Endothelial cell of umbilical vein (primary cell): ENCODE data around the gene DOCK4.

Experiments
- EZH2 ChIP-seq: IDR thresholded peaks from 2 replicates; pipeline ENCODE4 v1.6.1; 2012; ENCODE audit warnings: borderline replicate concordance, low read depth, mild to moderate bottlenecking, moderate library complexity, low read length, inconsistent platforms; ENCODE audit not compliant: severe bottlenecking
- FOS ChIP-seq: IDR thresholded peaks from 2 replicates; pipeline ENCODE4 v1.6.1; 2011; ENCODE audit warnings: mild to moderate bottlenecking, low read length, moderate library complexity, borderline replicate concordance; ENCODE audit not compliant: insufficient read depth
- JUN ChIP-seq: IDR thresholded peaks from 2 replicates; pipeline ENCODE4 v1.6.1; 2011; ENCODE audit warnings: borderline replicate concordance, low read depth; ENCODE audit not compliant: insufficient read length, insufficient read depth
- MYC ChIP-seq: IDR thresholded peaks from one replicate; pipeline ENCODE4 v1.6.1; 2011; ENCODE audit warnings: mild to moderate bottlenecking, low read depth, low read length
- POLR2A ChIP-seq: IDR thresholded peaks from 2 replicates; pipeline ENCODE4 v1.6.1; 2012; ENCODE audit warnings: low read depth, mild to moderate bottlenecking, control low read depth, low read length
- POLR2AphosphoS5 ChIP-seq: IDR thresholded peaks from 2 replicates; pipeline ENCODE4 v1.6.1; 2012; ENCODE audit warnings: low read depth, mild to moderate bottlenecking, control low read depth, low read length, moderate library complexity; ENCODE audit not compliant: insufficient read depth
- TF ChIP-seq, protein P1 (sequence below), 2 donors: IDR thresholded peaks; 1 replicate in 1 of 2; 2 replicates in 1 of 2; pipeline ENCODE4 v1.5.1; 2011; ENCODE audit warnings: low read length in 2 of 2, mild to moderate bottlenecking in 2 of 2, moderate library complexity in 2 of 2, control low read depth in 1 of 2, inconsistent platforms in 1 of 2, low read depth in 1 of 2; ENCODE audit not compliant: insufficient read depth in 1 of 2; ENCODE audit errors: extremely low read depth in 1 of 2
- TF ChIP-seq, protein P2 (sequence below): IDR thresholded peaks from 2 replicates; pipeline ENCODE4 v1.6.1; 2011; ENCODE audit not compliant: insufficient read depth, insufficient read length

DNA sequence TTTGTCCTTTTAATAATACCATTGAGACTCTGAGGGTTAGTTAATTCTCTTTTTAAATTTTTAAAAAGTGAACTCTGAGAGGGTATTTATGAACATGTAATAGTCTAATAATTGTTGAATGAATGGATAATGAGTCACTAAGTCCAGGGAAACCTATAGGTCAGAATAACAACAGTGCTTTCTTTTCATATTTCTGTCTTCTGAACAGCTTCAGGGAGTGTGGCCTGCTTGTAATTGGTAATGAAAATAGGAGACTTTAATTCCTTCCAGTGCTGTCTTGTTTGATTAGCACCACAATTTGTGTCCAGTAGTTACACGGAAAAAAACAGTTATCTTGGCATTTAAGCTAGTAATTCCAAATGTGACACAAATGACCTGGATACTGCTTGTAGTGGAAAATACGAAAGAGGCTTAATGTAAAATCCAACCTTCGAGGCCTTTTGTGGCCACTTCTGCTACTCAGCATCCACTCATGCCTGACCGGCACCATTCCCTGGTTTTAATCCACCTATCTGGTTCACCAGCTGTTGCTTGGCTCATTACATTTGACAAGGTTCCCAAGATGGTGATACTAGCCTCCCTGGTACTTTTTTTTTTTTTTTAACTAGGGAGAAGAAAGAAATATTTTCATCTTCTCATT is 494.7 kb downstream of the DOCK4 start:
- no peak for TF ChIP-seq POLR2A
- no peak for TF ChIP-seq EZH2
- TF ChIP-seq, protein P1, sequence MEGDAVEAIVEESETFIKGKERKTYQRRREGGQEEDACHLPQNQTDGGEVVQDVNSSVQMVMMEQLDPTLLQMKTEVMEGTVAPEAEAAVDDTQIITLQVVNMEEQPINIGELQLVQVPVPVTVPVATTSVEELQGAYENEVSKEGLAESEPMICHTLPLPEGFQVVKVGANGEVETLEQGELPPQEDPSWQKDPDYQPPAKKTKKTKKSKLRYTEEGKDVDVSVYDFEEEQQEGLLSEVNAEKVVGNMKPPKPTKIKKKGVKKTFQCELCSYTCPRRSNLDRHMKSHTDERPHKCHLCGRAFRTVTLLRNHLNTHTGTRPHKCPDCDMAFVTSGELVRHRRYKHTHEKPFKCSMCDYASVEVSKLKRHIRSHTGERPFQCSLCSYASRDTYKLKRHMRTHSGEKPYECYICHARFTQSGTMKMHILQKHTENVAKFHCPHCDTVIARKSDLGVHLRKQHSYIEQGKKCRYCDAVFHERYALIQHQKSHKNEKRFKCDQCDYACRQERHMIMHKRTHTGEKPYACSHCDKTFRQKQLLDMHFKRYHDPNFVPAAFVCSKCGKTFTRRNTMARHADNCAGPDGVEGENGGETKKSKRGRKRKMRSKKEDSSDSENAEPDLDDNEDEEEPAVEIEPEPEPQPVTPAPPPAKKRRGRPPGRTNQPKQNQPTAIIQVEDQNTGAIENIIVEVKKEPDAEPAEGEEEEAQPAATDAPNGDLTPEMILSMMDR (IDR thresholded peaks at IDR 0.05; ENCODE audit: extremely low read depth in 1 of 2, insufficient read depth in 1 of 2, low read depth in 1 of 2, low read length in 2 of 2): no peak
- no peak for TF ChIP-seq POLR2AphosphoS5
- no peak for TF ChIP-seq MYC
- peak; percentile 13 for TF ChIP-seq JUN
- TF ChIP-seq, protein P2, sequence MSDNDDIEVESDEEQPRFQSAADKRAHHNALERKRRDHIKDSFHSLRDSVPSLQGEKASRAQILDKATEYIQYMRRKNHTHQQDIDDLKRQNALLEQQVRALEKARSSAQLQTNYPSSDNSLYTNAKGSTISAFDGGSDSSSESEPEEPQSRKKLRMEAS: no peak
- peak; percentile 42 for TF ChIP-seq FOS
